HepG2 (cell line): ENCODE measurements around the gene CST3. TPM values are rescaled to one million over a fixed set of nuclear protein-coding genes. Genes with fewer than 3 reads are reported as not detected.

ENCODE experiments used
- BCL6 ChIP-seq: IDR thresholded peaks from 2 replicates; pipeline ENCODE4 v1.6.1; 2016; ENCODE audit warnings: missing genetic modification reagents, missing compliant biosample characterization
- CBFB ChIP-seq: sonication (generic); formaldehyde crosslinking; IDR thresholded peaks from 2 replicates; pipeline ENCODE4 v1.4.0; 2020; ENCODE audit warnings: missing genetic modification reagents
- CC2D1A ChIP-seq: sonication (generic); formaldehyde crosslinking; IDR thresholded peaks from 2 replicates; pipeline ENCODE4 v1.8.1; 2023; ENCODE audit warnings: mild to moderate bottlenecking, missing genetic modification reagents
- CCAR2 ChIP-seq: fragments of 200-400 bp; formaldehyde crosslinking; optimal IDR thresholded peaks from 2 replicates; pipeline ENCODE3; 2018; ENCODE audit warnings: low read depth, mild to moderate bottlenecking, low read length, moderate library complexity
- HOXA7 ChIP-seq: sonication (generic); formaldehyde crosslinking; IDR thresholded peaks from 2 replicates; pipeline ENCODE4 v1.8.1; 2022; ENCODE audit warnings: mild to moderate bottlenecking, missing genetic modification reagents, moderate library complexity
- MIXL1 ChIP-seq: IDR thresholded peaks from 2 replicates; pipeline ENCODE4 v1.6.1; 2016
- RFX5 ChIP-seq: IDR thresholded peaks from 2 replicates; pipeline ENCODE4 v1.6.1; 2011; ENCODE audit warnings: low read depth, low read length, improper control_type of control experiment
- TAF15 ChIP-seq: fragments of 200-400 bp; formaldehyde crosslinking; IDR thresholded peaks from one replicate; pipeline ENCODE4 v1.6.1; 2018; ENCODE audit warnings: mild to moderate bottlenecking, low read depth, low read length; ENCODE audit not compliant: poor library complexity, severe bottlenecking
- ZNF136 ChIP-seq: sonication (generic); formaldehyde crosslinking; IDR thresholded peaks from 2 replicates; pipeline ENCODE4 v1.8.1; 2022; ENCODE audit warnings: low read depth, mild to moderate bottlenecking, moderate library complexity, missing genetic modification reagents
- ZNF251 ChIP-seq: sonication (generic); formaldehyde crosslinking; IDR thresholded peaks from 2 replicates; pipeline ENCODE4 v1.9.0; 2021; ENCODE audit warnings: mild to moderate bottlenecking, missing genetic modification reagents
- ZNF337 ChIP-seq: sonication (generic); formaldehyde crosslinking; IDR thresholded peaks from 2 replicates; pipeline ENCODE4 v1.5.1; 2020; ENCODE audit warnings: missing genetic modification reagents, low read depth, mild to moderate bottlenecking, borderline replicate concordance
- ZNF546 ChIP-seq: sonication (generic); formaldehyde crosslinking; conservative IDR thresholded peaks from 2 replicates; pipeline ENCODE4 v1.8.1; 2023; ENCODE audit warnings: mild to moderate bottlenecking, missing genetic modification reagents
- ZNF572 ChIP-seq: sonication (generic); formaldehyde crosslinking; IDR thresholded peaks from 2 replicates; pipeline ENCODE4 v1.5.1; 2020; ENCODE audit warnings: mild to moderate bottlenecking, missing genetic modification reagents
- ZNF605 ChIP-seq: sonication (generic); formaldehyde crosslinking; IDR thresholded peaks from 2 replicates; pipeline ENCODE4 v1.8.0; 2022; ENCODE audit warnings: mild to moderate bottlenecking, missing genetic modification reagents
- ZNF883 ChIP-seq: sonication (generic); formaldehyde crosslinking; IDR thresholded peaks from 2 replicates; pipeline ENCODE4 v1.5.1; 2020; ENCODE audit warnings: mild to moderate bottlenecking, missing genetic modification reagents; ENCODE audit errors: not compliant biosample characterization
- polyA plus RNA-seq, 8 experiments: library from polyadenylated mRNA; depleted of rRNA in 3 of 8; stranded (reverse) in 7 of 8; unstranded in 1 of 8; fragments of >200 nt; fragmentation: Illumina TruSeq in 4 of 8; extraction: Trizol in 4 of 8; gene quantifications; 2 replicates each; pipeline versions ENCODE4 v1.2.1 to v1.2.3, GENCODE V29; 2011 to 2016; ENCODE audit warnings: low read depth in 4 of 8, missing spikeins in 1 of 8, mixed read lengths in 1 of 8; ENCODE audit not compliant: insufficient read depth in 1 of 8
- total RNA-seq, 5 experiments: library from RNA; depleted of rRNA; stranded (reverse); fragments of >200 nt; fragmentation: Illumina TruSeq; extraction: Trizol; gene quantifications; 2 replicates each; pipeline ENCODE4 v1.2.3, GENCODE V29; 2016; ENCODE audit warnings: low read depth in 1 of 5
- TF ChIP-seq, protein P1 (sequence below): sonication (generic); formaldehyde crosslinking; IDR thresholded peaks from 2 replicates; pipeline ENCODE4 v1.4.0; 2020; ENCODE audit warnings: missing genetic modification reagents
- TF ChIP-seq, protein P2 (sequence below): sonication (generic); formaldehyde crosslinking; IDR thresholded peaks from 2 replicates; pipeline ENCODE4 v1.8.1; 2023; ENCODE audit warnings: mild to moderate bottlenecking, missing genetic modification reagents
- TF ChIP-seq, protein P3 (sequence below): sonication (generic); formaldehyde crosslinking; IDR thresholded peaks from 2 replicates; pipeline ENCODE4 v1.4.0; 2020; ENCODE audit warnings: mild to moderate bottlenecking, missing genetic modification reagents
- TF ChIP-seq, protein P4 (sequence below): sonication (generic); formaldehyde crosslinking; IDR thresholded peaks from 2 replicates; pipeline ENCODE4 v1.4.0; 2020; ENCODE audit warnings: low read depth, mild to moderate bottlenecking, missing genetic modification reagents
- TF ChIP-seq, protein P5 (sequence below): sonication (generic); formaldehyde crosslinking; IDR thresholded peaks from 2 replicates; pipeline ENCODE4 v1.8.1; 2023; ENCODE audit warnings: mild to moderate bottlenecking, inconsistent platforms, moderate library complexity, missing genetic modification reagents, borderline replicate concordance

The CST3 gene
- total and polyA plus RNA-seq, 2 of the 13 experiments (the other 11 are each of a cell fraction or from before 2014, with no cell fraction given): 690 to 1,005 TPM

DNA sequence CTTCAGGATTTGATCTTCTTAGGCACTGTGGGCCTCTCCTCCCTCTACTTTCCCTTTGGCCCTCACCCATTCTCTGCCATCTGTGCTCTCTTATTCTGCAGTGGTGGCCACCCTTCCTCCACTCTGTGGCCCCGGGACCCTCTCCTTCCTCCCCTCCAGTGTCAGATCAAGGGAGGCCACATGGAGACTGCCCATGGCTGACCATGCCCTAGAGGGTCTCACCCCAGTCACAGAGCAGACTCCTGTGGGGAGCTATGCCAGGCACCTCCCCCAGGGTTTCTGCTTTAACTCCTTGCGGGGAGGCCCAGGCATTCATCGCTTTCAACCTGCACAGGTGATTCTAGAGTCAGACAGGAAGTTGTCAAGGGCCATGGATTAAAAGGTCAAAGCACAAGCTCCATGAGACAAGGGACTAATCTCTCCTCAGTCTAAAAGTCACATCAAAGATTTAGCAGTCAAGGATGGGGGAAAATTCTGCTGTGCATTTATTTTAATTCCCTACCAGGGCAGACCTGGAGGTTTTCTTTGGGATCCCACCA is 15.7 kb upstream of the CST3 start (continued):
- TF ChIP-seq, protein P1, sequence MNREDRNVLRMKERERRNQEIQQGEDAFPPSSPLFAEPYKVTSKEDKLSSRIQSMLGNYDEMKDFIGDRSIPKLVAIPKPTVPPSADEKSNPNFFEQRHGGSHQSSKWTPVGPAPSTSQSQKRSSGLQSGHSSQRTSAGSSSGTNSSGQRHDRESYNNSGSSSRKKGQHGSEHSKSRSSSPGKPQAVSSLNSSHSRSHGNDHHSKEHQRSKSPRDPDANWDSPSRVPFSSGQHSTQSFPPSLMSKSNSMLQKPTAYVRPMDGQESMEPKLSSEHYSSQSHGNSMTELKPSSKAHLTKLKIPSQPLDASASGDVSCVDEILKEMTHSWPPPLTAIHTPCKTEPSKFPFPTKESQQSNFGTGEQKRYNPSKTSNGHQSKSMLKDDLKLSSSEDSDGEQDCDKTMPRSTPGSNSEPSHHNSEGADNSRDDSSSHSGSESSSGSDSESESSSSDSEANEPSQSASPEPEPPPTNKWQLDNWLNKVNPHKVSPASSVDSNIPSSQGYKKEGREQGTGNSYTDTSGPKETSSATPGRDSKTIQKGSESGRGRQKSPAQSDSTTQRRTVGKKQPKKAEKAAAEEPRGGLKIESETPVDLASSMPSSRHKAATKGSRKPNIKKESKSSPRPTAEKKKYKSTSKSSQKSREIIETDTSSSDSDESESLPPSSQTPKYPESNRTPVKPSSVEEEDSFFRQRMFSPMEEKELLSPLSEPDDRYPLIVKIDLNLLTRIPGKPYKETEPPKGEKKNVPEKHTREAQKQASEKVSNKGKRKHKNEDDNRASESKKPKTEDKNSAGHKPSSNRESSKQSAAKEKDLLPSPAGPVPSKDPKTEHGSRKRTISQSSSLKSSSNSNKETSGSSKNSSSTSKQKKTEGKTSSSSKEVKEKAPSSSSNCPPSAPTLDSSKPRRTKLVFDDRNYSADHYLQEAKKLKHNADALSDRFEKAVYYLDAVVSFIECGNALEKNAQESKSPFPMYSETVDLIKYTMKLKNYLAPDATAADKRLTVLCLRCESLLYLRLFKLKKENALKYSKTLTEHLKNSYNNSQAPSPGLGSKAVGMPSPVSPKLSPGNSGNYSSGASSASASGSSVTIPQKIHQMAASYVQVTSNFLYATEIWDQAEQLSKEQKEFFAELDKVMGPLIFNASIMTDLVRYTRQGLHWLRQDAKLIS (CRISPR knock-in tag): no peak
- peak; percentile 22; the same call in 1 of the 2 replicates for TF ChIP-seq ZNF337 (CRISPR knock-in tag)
- TF ChIP-seq ZNF605 (CRISPR knock-in tag): no peak
- no peak for TF ChIP-seq TAF15
- TF ChIP-seq RFX5: no peak
- no peak for TF ChIP-seq CC2D1A (CRISPR knock-in tag)
- no peak for TF ChIP-seq CCAR2
- no peak for TF ChIP-seq ZNF251 (CRISPR knock-in tag)
- TF ChIP-seq, protein P2, sequence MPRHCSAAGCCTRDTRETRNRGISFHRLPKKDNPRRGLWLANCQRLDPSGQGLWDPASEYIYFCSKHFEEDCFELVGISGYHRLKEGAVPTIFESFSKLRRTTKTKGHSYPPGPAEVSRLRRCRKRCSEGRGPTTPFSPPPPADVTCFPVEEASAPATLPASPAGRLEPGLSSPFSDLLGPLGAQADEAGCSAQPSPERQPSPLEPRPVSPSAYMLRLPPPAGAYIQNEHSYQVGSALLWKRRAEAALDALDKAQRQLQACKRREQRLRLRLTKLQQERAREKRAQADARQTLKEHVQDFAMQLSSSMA (CRISPR knock-in tag): no peak
- TF ChIP-seq, protein P3, sequence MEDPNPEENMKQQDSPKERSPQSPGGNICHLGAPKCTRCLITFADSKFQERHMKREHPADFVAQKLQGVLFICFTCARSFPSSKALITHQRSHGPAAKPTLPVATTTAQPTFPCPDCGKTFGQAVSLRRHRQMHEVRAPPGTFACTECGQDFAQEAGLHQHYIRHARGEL: no peak
- TF ChIP-seq, protein P4, sequence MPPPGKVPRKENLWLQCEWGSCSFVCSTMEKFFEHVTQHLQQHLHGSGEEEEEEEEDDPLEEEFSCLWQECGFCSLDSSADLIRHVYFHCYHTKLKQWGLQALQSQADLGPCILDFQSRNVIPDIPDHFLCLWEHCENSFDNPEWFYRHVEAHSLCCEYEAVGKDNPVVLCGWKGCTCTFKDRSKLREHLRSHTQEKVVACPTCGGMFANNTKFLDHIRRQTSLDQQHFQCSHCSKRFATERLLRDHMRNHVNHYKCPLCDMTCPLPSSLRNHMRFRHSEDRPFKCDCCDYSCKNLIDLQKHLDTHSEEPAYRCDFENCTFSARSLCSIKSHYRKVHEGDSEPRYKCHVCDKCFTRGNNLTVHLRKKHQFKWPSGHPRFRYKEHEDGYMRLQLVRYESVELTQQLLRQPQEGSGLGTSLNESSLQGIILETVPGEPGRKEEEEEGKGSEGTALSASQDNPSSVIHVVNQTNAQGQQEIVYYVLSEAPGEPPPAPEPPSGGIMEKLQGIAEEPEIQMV (CRISPR knock-in tag): no peak
- 0 out of 2 replicates have a peak, but pooled peaks have one; percentile 9 for TF ChIP-seq ZNF572 (CRISPR knock-in tag)
- TF ChIP-seq ZNF546 (CRISPR knock-in tag): no peak
- TF ChIP-seq, protein P5, sequence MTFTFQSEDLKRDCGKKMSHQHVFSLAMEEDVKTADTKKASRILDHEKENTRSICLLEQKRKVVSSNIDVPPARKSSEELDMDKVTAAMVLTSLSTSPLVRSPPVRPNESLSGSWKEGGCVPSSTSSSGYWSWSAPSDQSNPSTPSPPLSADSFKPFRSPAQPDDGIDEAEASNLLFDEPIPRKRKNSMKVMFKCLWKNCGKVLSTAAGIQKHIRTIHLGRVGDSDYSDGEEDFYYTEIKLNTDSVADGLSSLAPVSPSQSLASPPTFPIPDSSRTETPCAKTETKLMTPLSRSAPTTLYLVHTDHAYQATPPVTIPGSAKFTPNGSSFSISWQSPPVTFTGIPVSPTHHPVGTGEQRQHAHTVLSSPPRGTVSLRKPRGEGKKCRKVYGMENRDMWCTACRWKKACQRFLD (CRISPR knock-in tag): no peak
- no peak for TF ChIP-seq MIXL1 (CRISPR knock-in tag)
- TF ChIP-seq BCL6 (CRISPR knock-in tag): no peak
- TF ChIP-seq ZNF883: no peak
- no peak for TF ChIP-seq ZNF136
- no peak for TF ChIP-seq CBFB (CRISPR knock-in tag)
- TF ChIP-seq HOXA7: no peak
